Right renal cortex interstitium (tissue), 3 donors: Measurements from ENCODE around the gene TNXB. TPM values are rescaled to one million over a fixed set of nuclear protein-coding genes. Genes with fewer than 3 reads are reported as not detected.
"Not testable (repeated sequence)": the region's sequence is repeated elsewhere in the genome, so short reads cannot be mapped to it uniquely, and the experiment has no call there.

Experiments used
- DNase-seq, 3 donors: peaks; one replicate each; pipeline ENCODE4 v3.0.0-alpha.2; 2013; ENCODE audit warnings: low read depth in 3 of 3, low spot score in 2 of 3
- polyA plus RNA-seq, 3 donors: library from polyadenylated mRNA; unstranded; fragments of 120-200 nt; gene quantifications; one replicate each; pipeline ENCODE4 v1.2.1, GENCODE V29; 2013; ENCODE audit not compliant: insufficient read length in 3 of 3

TNXB gene
- polyA plus RNA-seq, 3 donors, result 2.4 to 2.7 (median 2.5) TPM

DNA sequence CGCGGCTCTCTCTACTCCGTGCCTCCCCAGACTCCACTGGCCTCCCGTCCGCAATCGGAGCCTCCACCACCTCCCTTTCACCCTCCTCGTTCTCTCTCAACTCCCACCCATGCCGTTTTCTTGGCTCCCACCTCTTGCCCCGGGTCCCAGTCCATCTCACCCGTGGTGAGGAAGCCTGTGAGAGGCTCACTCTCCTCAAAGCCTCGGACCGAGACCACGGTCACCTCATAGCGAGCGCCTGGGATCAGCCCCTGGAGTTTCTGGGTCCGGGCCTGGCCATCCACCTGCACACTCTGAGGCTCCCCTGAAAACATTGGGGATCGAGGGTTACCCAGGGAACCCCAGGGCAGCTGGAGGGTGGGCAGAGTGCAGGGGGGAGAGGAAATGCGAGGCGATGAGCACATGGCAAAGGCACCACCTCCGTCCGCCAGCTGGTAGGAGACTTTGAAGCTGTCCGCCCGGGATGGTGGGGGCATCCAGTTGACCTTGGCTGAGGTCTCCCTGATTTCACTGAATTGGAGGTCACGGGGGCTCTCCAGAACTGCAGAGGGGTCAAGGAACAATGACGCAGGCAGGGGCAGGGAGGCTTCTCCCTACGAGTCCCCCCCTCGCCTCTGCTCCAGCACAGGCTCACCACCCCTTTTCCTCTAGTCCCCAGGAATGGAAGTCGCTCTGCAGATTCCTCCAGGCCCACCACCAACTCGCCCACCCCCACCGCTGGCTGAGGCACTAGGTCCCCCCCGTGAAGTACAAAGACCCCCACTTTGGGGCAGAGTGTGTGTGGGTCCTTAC, 65.4 kb downstream of the TNXB start:
- not testable (repeated sequence) for DNase-seq

DNA sequence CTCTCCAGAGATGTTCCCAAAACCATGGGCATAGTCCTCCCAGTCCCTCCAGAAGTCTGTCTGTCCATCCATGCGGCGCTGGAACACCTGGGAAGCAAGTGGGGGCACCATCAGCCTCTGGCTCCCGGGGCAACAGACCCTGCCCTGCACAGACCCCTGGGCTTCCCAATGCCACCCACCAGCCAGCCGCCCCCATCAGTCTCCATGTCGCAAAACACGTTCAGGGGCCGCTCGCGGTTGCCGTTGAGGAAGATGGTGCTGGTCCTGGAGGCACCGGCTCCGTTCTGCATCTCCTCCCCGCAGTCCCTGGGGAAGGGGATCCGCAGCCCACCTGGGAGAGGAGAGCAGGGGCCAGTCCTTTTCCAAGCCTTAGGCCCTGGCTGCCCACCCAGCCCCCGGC, 66.9 kb downstream of the TNXB start:
- DNase-seq, result not testable (repeated sequence)

DNA sequence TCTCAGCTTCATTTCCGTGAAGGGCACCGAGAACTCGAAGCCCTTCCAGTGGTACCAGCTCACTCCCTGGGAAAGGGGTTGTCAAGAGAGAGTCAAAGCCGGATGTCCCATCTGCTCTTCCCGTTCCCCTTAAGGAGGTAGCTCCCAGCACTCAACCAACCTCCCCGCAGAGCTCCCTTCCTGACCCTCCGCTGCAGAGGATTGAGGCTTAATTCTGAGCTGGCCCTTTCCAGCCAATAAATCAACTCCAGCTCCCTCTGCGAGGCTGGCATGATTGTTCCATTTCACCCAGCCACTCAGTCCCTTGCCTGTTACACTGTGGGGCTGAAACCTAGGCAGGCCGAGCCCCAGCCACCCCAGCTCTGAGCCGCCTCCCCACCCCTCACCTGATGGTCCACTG, 67.8 kb downstream of the TNXB start:
- DNase-seq, result not testable (repeated sequence)

DNA sequence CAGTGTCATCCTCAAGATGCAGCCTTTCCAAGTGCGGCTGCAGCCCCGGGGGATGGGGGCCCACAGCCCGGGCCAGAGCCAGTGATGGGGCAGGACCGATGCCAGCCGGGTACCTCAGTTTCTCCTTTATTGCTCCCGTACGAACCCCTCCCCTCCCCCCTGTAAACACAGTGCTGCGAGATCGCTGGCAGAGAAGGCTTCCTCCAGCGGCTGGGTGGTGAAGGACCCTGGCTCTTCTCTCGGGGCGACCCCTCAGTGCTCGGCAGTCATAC, 68.2 kb downstream of the TNXB start:
- not testable (repeated sequence) for DNase-seq

DNA sequence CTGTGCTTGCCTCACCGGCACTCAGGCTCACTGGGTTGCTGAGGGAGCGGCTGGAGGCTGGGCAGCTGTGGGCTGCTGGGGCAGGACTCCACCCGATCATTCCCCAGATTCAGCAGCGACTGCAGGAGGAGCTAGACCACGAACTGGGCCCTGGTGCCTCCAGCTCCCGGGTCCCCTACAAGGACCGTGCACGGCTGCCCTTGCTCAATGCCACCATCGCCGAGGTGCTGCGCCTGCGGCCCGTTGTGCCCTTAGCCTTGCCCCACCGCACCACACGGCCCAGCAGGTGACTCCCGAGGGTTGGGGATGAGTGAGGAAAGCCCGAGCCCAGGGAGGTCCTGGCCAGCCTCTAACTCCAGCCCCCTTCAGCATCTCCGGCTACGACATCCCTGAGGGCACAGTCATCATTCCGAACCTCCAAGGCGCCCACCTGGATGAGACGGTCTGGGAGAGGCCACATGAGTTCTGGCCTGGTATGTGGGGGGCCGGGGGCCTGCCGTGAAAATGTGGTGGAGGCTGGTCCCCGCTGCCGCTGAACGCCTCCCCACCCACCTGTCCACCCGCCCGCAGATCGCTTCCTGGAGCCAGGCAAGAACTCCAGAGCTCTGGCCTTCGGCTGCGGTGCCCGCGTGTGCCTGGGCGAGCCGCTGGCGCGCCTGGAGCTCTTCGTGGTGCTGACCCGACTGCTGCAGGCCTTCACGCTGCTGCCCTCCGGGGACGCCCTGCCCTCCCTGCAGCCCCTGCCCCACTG, 68.7 kb downstream of the TNXB start:
- DNase-seq, result not testable (repeated sequence)

DNA sequence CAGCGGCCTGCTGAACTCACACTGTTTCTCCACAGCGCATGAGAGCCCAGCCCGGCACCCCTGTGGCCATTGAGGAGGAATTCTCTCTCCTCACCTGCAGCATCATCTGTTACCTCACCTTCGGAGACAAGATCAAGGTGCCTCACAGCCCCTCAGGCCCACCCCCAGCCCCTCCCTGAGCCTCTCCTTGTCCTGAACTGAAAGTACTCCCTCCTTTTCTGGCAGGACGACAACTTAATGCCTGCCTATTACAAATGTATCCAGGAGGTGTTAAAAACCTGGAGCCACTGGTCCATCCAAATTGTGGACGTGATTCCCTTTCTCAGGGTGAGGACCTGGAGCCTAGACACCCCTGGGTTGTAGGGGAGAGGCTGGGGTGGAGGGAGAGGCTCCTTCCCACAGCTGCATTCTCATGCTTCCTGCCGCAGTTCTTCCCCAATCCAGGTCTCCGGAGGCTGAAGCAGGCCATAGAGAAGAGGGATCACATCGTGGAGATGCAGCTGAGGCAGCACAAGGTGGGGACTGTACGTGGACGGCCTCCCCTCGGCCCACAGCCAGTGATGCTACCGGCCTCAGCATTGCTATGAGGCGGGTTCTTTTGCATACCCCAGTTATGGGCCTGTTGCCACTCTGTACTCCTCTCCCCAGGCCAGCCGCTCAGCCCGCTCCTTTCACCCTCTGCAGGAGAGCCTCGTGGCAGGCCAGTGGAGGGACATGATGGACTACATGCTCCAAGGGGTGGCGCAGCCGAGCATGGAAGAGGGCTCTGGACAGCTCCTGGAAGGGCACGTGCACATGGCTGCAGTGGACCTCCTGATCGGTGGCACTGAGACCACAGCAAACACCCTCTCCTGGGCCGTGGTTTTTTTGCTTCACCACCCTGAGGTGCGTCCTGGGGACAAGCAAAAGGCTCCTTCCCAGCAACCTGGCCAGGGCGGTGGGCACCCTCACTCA, 69.5 kb downstream of the TNXB start:
- DNase-seq, result not testable (repeated sequence)

DNA sequence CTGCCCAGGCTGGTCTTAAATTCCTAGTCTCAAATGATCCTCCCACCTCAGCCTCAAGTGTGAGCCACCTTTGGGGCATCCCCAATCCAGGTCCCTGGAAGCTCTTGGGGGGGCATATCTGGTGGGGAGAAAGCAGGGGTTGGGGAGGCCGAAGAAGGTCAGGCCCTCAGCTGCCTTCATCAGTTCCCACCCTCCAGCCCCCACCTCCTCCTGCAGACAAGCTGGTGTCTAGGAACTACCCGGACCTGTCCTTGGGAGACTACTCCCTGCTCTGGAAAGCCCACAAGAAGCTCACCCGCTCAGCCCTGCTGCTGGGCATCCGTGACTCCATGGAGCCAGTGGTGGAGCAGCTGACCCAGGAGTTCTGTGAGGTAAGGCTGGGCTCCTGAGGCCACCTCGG, 70.3 kb downstream of the TNXB start:
- not testable (repeated sequence) for DNase-seq

DNA sequence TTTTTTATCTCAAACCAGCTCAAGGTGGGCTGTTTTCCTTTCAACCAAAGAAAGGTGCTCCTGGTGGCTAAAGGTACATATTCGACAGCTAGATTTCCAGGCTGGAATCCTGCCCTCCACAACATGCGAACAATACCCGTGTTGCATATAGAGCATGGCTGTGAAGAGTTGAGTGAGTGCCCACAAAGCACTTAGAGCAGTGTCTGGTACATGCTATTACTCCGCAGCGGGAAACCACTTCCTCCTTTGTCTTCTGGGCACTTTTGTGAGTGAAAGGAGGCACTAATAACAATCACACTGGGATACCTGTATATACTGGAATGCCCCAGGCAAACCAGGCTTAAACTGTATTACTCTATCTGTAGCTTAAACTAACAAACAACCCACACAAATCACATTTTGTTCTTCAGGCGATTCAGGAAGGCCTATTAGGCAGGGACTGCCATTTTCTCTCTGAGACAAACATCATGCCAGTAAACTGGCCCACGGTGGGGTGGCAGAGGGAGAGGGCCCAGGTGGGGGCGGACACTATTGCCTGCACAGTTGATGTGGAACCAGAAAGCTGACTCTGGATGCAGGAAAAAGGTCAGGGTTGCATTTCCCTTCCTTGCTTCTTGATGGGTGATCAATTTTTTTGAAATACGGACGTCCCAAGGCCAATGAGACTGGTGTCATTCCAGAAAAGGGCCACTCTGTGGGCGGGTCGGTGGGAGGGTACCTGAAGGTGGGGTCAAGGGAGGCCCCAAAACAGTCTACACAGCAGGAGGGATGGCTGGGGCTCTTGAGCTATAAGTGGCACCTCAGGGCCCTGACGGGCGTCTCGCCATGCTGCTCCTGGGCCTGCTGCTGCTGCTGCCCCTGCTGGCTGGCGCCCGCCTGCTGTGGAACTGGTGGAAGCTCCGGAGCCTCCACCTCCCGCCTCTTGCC, 71.3 kb downstream of the TNXB start, which contains the start of gene CYP21A2:
CYP21A2 (plus strand) TSS at position 818 of the 927 bp plus-strand sequence; CDS start at position 826, 8 bp downstream.
- DNase-seq, result not testable (repeated sequence)

DNA sequence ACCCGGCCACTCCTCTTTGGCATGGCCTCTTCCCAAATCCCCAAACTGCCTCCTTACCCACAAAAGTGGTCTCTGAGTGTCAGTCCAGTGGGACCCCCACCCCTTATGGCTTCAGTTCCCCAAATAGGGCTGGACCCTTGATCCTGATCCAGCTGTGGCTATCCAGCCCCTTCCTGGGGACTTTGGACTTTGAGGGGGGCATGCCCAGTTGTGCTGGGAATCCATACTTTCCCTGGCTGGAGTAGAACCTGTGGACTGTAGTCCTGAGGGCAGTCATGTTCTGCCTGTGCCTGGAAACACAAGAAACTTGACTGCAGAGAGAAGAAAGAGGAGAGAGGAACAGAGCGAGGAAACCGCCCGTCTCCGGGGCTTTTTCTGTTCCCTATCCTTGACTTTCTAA, 72.0 kb downstream of the TNXB start:
- not testable (repeated sequence) for DNase-seq

DNA sequence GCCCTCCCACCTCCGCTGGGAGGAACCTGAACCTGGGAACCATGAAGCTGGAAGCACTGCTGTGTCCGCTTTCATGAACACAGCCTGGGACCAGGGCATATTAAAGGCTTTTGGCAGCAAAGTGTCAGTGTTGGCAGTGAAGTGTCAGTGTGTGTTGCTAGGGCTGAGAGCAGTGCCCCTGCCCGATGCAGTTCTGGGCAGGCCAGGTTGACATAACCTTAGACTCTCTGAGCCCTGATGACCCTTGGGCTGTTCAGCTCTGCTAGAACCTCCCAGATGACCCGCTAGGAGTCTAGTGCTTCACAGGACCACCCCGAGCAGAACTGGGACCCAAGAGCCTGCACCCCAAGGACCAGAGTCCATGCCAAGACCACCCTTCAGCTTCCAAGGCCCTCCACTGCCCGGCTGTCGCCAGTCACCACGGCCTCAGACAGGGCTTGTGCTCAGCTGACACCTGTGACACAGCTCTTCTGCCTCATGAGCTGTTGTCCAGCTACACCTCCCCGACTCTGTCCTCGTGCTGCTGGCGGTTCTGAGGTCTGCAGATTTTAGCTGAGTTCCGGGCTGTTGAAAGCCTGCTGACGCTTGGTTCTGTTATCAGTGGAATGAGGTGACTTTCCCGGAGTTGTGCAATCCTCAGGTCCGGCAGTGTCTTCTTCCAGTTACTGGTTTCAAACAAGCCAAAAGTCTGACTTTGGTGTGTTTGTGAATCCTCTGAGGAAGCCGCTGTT, 73.7 kb downstream of the TNXB start:
- not testable (repeated sequence) for DNase-seq

DNA sequence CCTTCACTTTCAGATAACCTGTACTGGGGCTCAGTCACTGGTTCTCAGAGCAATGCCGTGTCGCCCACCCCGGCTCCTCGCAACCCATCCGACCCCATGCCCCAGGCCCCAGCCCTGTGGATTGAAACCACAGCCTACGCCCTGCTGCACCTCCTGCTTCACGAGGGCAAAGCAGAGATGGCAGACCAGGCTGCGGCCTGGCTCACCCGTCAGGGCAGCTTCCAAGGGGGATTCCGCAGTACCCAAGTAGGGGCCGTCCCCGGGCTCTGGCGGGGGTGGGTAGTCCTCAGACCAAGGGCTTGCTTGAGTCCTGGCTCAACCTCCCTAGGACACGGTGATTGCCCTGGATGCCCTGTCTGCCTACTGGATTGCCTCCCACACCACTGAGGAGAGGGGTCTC, 79.6 kb downstream of the TNXB start:
- DNase-seq, result not testable (repeated sequence)

DNA sequence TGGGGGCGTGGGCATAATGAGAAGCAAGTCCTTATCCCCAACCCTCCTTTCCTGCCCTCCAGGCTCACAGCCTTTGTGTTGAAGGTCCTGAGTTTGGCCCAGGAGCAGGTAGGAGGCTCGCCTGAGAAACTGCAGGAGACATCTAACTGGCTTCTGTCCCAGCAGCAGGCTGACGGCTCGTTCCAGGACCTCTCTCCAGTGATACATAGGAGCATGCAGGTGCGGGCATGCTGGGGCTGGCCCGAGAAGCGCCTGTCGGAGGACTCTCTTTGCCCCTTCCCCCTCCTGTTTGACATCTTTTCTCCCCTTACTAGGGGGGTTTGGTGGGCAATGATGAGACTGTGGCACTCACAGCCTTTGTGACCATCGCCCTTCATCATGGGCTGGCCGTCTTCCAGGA, 80.5 kb downstream of the TNXB start:
- DNase-seq, result not testable (repeated sequence)

DNA sequence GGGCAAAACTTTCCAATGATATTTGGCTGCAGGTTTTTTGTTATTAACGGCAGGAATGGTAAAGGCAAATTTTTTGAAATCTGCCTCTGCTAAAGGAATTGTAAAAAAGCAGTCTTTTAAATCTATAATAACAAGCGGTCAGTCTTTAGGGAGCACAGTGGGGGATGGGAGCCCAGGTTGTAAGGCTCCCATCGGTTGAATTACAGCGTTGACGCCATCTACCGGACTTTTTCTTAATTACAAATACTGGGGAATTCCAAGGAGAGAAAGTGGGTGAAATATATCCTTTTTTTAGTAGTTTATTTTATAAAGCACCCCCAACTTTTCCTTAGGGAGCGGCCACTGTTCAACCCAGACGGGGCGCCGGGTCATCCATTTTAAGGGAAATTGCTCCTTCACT, 87.0 kb downstream of the TNXB start:
- DNase-seq, result not testable (repeated sequence)

DNA sequence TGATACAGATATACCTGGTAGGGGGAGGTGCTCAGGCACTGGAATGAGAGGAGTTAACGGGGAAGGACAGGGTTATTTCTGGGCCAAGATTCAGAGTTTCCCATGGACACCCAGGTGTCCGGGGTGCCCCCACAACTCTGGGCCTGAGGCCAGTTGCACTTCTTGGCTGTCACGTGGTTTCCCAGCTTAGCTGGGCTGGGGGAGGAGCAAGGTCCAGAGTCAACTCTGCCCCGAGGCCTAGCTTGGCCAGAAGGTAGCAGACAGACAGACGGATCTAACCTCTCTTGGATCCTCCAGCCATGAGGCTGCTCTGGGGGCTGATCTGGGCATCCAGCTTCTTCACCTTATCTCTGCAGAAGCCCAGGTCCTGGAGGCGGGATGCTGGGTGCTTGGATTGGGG, 94.6 kb downstream of the TNXB start, which contains the start of gene C4B:
C4B (plus strand) TSS at position 249 of the 400 bp plus-strand sequence; CDS start at position 300, 51 bp downstream.
- DNase-seq, result not testable (repeated sequence)

DNA sequence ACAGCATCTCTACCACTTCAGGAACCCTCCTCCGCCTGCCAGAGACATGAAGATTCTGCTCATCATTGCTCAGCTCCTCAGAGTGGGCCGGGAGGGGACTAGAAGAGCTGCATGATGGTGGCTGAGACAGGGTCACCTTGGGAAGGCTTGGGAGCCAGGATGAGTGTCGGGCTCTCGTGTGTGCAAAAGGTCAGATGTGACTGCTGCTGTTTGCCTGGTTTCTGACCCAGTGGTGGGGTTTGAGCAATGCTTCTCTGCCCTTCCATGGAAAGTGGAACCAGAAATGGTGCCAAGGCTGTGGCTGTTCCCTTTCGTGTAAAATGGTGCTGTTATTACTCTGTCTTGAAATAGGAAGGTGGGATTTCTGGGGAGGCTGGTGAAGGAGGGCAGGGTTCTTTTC, 95.4 kb downstream of the TNXB start:
- not testable (repeated sequence) for DNase-seq

DNA sequence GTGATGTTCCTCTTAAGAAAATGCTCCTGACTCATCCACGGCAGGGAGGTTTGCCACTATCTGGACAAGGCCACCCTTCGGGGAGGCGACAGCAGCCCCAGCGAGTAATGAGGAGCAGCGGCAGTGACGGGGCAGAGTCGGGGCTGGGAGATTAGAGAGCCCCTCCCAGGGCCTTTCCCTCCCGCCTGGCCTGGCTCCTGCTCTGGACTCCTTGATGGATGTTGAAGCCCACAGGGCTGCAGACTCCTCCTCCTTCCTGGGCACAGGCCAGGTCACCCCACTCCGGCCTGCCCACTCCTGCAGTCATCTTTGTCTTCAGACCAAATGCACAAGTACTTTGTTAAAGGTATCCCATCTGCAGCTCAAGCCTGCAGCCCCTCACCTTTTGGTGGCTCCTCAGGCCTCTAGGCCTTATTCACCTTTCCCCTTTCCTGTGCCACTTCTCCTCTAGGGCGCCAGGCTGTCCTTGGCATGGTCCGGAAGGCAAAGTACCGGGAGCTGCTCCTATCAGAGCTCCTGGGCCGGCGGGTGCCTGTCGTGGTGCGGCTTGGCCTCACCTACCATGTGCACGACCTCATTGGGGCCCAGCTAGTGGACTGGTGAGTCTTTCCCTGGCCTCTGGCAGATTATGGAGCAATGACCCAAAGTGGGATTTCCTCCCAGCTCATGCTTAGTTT, 96.1 kb downstream of the TNXB start:
- DNase-seq, result not testable (repeated sequence)

DNA sequence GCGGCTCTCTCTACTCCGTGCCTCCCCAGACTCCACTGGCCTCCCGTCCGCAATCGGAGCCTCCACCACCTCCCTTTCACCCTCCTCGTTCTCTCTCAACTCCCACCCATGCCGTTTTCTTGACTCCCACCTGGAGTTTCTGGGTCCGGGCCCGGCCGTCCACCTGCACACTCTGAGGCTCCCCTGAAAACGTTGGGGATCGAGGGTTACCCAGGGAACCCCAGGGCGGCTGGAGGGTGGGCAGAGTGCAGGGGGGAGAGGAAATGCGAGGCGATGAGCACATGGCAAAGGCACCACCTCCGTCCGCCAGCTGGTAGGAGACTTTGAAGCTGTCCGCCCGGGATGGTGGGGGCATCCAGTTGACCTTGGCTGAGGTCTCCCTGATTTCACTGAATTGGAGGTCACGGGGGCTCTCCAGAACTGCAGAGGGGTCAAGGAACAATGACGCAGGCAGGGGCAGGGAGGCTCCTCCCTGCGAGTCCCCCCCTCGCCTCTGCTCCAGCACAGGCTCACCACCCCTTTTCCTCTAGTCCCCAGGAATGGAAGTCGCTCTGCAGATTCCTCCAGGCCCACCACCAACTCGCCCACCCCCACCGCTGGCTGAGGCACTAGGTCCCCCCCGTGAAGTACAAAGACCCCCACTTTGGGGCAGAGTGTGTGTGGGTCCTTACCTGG, 98.1 kb downstream of the TNXB start:
- not testable (repeated sequence) for DNase-seq

DNA sequence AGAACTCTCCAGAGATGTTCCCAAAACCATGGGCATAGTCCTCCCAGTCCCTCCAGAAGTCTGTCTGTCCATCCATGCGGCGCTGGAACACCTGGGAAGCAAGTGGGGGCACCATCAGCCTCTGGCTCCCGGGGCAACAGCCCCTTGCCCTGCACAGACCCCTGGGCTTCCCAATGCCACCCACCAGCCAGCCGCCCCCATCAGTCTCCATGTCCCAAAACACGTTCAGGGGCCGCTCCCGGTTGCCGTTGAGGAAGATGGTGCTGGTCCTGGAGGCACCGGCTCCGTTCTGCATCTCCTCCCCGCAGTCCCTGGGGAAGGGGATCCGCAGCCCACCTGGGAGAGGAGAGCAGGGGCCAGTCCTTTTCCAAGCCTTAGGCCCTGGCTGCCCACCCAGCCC, 99.6 kb downstream of the TNXB start:
- not testable (repeated sequence) for DNase-seq
